Measurements from ENCODE around the gene PARD3.

The PARD3 gene

GRCh38 chr10:34109495-34109894 is 705.6 kb downstream of the PARD3 start:
- DNase-seq: no peak

GRCh38 chr10:34107626-34108516 is 707.2 kb downstream of the PARD3 start:
- DNase-seq: no peak

- DNase-seq: no peak
Measured at GRCh38 chr10:34106356-34106885, 708.7 kb downstream of the PARD3 start.

- no peak for DNase-seq
Measured at GRCh38 chr10:34104829-34105572, 710.1 kb downstream of the PARD3 start.

GRCh38 chr10:34102893-34103506 is 712.1 kb downstream of the PARD3 start:
- DNase-seq: no peak

GRCh38 chr10:34102237-34102673 is 712.8 kb downstream of the PARD3 start:
- no peak for DNase-seq

- DNase-seq: peak; percentile 37
Measured at GRCh38 chr10:34101001-34101400, 714.1 kb downstream of the PARD3 start.

GRCh38 chr10:34098821-34099567 is 716.1 kb downstream of the PARD3 start:
- peak; percentile 17 for DNase-seq

GRCh38 chr10:34097682-34098081 is 717.4 kb downstream of the PARD3 start:
- no peak for DNase-seq

GRCh38 chr10:34094961-34095360 is 720.1 kb downstream of the PARD3 start:
- DNase-seq: no peak

- no peak for DNase-seq
Measured at GRCh38 chr10:34094146-34094696, 720.9 kb downstream of the PARD3 start.

- DNase-seq: no peak
Measured at GRCh38 chr10:34092891-34093290, 722.2 kb downstream of the PARD3 start.

- no peak for DNase-seq
Measured at GRCh38 chr10:34091635-34092195, 723.4 kb downstream of the PARD3 start.

- DNase-seq: no peak
Measured at GRCh38 chr10:34089253-34089652, 725.8 kb downstream of the PARD3 start.

GRCh38 chr10:34088208-34088794 is 726.8 kb downstream of the PARD3 start:
- DNase-seq: no peak

GRCh38 chr10:34087095-34087418 is 728.0 kb downstream of the PARD3 start:
- no peak for DNase-seq

GRCh38 chr10:34083567-34083966 is 731.5 kb downstream of the PARD3 start:
- DNase-seq: no peak

- no peak for DNase-seq
Measured at GRCh38 chr10:34081948-34082347, 733.1 kb downstream of the PARD3 start.

GRCh38 chr10:34081347-34081743 is 733.8 kb downstream of the PARD3 start:
- DNase-seq: no peak

- no peak for DNase-seq
Measured at GRCh38 chr10:34080485-34081346, 734.4 kb downstream of the PARD3 start.

Data from activated CD8-positive, alpha-beta memory T cell treated with anti-CD3 and anti-CD28 coated beads for 24 hours (primary cell).